ENCODE results near the gene ATXN1.

ATXN1 gene

DNA sequence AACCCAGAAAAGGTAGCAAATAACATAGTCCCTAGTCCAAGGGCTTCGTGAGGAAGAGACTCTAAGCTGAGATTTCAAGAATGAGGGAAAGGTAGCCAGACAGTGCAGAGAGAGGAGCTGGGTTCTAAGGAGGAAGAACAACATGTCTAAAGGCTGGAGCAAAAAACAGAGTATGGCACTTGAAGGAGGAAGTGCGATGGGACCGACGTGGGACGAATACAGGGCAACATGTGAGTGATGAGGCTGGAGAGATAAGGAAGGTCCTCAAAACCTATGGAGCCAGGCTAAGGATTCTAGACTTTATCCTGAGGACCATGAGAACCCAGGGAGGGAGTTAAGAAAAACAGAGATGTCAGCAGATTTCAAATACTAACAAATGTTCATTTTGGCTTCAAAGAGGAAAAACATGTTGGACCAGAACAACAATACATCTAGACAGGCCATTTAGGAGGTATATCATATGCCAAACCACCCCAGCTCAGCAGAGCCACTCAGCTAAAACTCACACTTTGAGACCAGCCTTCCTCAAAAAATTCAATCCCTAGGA, 17.5 kb downstream of the ATXN1 start:
- TF ChIP-seq BACH2 (CRISPR knock-in tag; IDR thresholded peaks at IDR 0.05; ENCODE audit: borderline replicate concordance) (no peak), TOX (CRISPR knock-in tag; IDR thresholded peaks at IDR 0.05; ENCODE audit: borderline replicate concordance) (no peak), ISL1 (CRISPR knock-in tag; IDR thresholded peaks at IDR 0.05) (no peak), ZNF70 (CRISPR knock-in tag; IDR thresholded peaks at IDR 0.05) (no peak), ZFP3 (CRISPR knock-in tag; IDR thresholded peaks at IDR 0.05) (no peak), SNAI2 (CRISPR knock-in tag; IDR thresholded peaks at IDR 0.05) (no peak), ZNF565 (CRISPR knock-in tag; conservative IDR thresholded peaks at IDR 0.05; ENCODE audit: low read depth) (no peak), ZC3H10 (CRISPR knock-in tag; IDR thresholded peaks at IDR 0.05) (no peak), ESRRG (CRISPR knock-in tag; IDR thresholded peaks at IDR 0.05) (no peak)
- TF ChIP-seq, protein P1, sequence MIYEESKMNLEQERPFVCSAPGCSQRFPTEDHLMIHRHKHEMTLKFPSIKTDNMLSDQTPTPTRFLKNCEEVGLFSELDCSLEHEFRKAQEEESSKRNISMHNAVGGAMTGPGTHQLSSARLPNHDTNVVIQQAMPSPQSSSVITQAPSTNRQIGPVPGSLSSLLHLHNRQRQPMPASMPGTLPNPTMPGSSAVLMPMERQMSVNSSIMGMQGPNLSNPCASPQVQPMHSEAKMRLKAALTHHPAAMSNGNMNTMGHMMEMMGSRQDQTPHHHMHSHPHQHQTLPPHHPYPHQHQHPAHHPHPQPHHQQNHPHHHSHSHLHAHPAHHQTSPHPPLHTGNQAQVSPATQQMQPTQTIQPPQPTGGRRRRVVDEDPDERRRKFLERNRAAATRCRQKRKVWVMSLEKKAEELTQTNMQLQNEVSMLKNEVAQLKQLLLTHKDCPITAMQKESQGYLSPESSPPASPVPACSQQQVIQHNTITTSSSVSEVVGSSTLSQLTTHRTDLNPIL (CRISPR knock-in tag; IDR thresholded peaks at IDR 0.05; ENCODE audit: low read depth) = no peak
- TF ChIP-seq, protein P2, sequence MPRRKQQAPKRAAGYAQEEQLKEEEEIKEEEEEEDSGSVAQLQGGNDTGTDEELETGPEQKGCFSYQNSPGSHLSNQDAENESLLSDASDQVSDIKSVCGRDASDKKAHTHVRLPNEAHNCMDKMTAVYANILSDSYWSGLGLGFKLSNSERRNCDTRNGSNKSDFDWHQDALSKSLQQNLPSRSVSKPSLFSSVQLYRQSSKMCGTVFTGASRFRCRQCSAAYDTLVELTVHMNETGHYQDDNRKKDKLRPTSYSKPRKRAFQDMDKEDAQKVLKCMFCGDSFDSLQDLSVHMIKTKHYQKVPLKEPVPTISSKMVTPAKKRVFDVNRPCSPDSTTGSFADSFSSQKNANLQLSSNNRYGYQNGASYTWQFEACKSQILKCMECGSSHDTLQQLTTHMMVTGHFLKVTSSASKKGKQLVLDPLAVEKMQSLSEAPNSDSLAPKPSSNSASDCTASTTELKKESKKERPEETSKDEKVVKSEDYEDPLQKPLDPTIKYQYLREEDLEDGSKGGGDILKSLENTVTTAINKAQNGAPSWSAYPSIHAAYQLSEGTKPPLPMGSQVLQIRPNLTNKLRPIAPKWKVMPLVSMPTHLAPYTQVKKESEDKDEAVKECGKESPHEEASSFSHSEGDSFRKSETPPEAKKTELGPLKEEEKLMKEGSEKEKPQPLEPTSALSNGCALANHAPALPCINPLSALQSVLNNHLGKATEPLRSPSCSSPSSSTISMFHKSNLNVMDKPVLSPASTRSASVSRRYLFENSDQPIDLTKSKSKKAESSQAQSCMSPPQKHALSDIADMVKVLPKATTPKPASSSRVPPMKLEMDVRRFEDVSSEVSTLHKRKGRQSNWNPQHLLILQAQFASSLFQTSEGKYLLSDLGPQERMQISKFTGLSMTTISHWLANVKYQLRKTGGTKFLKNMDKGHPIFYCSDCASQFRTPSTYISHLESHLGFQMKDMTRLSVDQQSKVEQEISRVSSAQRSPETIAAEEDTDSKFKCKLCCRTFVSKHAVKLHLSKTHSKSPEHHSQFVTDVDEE (CRISPR knock-in tag; IDR thresholded peaks at IDR 0.05) = no peak
- no peak for ATAC-seq

DNA sequence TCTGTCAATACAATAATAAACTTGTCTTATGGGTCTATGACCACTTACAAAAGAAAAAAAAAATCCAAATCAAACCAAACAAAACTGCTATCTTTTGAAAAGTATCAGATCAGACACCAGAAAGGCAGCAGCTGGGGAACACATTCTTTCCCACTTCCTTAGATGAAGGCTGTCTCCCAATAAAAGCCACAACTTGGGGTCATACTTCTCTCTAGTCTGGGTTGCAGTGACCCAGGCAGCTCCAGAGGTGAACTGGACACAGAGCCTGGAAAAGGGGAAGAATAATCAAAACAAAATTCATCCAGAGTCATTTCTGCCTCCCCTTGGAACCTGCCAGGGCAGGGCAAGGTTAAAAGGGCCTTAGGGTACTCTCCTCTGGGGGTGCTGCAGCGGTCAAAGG, 19.1 kb downstream of the ATXN1 start:
- TF ChIP-seq ZNF565 (CRISPR knock-in tag; conservative IDR thresholded peaks at IDR 0.05; ENCODE audit: low read depth) (no peak), ESRRG (CRISPR knock-in tag; IDR thresholded peaks at IDR 0.05) (no peak), TCF4 (CRISPR knock-in tag; IDR thresholded peaks at IDR 0.05; ENCODE audit: borderline replicate concordance) (no peak), ISL1 (CRISPR knock-in tag; IDR thresholded peaks at IDR 0.05) (no peak), ZFP30 (CRISPR knock-in tag; IDR thresholded peaks at IDR 0.05) (no peak), OSR1 (CRISPR knock-in tag; IDR thresholded peaks at IDR 0.05) (no peak), GLIS3 (CRISPR knock-in tag; IDR thresholded peaks at IDR 0.05) (no peak), TOX (CRISPR knock-in tag; IDR thresholded peaks at IDR 0.05; ENCODE audit: borderline replicate concordance) (no peak), ZNF8 (CRISPR knock-in tag; IDR thresholded peaks at IDR 0.05) (no peak), RARB (CRISPR knock-in tag; IDR thresholded peaks at IDR 0.05) (no peak), ARNTL (CRISPR knock-in tag; IDR thresholded peaks at IDR 0.05; ENCODE audit: borderline replicate concordance, low read depth) (no peak), ZFP3 (CRISPR knock-in tag; IDR thresholded peaks at IDR 0.05) (no peak), CSDC2 (CRISPR knock-in tag; IDR thresholded peaks at IDR 0.05) (no peak)
- no peak for ATAC-seq

DNA sequence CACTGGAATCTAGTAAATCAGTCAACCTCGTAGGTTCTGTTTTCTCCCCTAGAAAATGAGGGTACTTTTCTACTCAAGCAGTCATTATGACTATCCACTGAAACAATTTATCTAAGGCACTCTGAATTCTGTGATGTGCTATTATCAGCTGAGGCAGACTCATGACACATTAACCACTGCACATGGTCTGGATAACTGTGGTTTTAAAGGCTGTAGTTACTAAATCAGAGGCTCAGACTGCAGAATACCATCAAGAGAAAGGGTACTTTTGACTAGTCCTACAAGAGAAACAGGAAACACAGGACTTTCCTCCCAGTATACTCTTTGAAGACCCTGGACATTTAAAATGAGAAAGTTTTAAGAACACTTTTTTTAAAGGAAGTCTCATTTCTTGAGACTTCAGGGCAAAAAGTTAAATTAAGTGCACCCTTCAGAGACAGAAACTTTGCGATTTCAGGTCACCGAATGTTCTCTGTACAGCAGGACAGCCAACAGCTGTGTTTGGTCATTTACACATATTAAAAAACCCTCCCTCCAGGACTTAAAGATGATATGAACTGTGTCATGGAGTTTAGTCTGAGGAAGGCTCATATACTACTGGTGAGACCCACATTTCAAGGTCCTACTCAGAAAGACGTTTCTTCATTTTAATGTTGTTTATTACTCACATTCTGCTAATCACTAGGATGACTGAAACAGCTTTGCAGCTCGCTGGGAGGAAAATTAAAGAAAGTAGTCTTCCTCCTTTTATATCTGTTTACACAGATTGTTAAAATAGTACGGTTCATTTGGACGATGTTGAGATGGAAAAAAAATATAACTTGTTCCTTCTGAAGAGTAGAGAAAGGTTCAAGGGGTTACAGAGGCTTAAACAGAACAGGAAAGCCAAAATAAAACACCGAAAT, 19.9 kb downstream of the ATXN1 start:
- ATAC-seq = peak; percentile 82
- peak; percentile 79 for TF ChIP-seq ZFP3 (CRISPR knock-in tag; IDR thresholded peaks at IDR 0.05)
- TF ChIP-seq ISL1 (CRISPR knock-in tag; IDR thresholded peaks at IDR 0.05) = peak; percentile 56; the same call in 1 of the 2 replicates
- TF ChIP-seq CSDC2 (CRISPR knock-in tag; IDR thresholded peaks at IDR 0.05) = no peak
- TF ChIP-seq, protein P3, sequence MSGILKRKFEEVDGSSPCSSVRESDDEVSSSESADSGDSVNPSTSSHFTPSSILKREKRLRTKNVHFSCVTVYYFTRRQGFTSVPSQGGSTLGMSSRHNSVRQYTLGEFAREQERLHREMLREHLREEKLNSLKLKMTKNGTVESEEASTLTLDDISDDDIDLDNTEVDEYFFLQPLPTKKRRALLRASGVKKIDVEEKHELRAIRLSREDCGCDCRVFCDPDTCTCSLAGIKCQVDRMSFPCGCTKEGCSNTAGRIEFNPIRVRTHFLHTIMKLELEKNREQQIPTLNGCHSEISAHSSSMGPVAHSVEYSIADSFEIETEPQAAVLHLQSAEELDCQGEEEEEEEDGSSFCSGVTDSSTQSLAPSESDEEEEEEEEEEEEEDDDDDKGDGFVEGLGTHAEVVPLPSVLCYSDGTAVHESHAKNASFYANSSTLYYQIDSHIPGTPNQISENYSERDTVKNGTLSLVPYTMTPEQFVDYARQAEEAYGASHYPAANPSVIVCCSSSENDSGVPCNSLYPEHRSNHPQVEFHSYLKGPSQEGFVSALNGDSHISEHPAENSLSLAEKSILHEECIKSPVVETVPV (CRISPR knock-in tag; IDR thresholded peaks at IDR 0.05) = no peak
- TF ChIP-seq BACH2 (CRISPR knock-in tag; IDR thresholded peaks at IDR 0.05; ENCODE audit: borderline replicate concordance) = no peak
- no peak for TF ChIP-seq ESRRG (CRISPR knock-in tag; IDR thresholded peaks at IDR 0.05)

DNA sequence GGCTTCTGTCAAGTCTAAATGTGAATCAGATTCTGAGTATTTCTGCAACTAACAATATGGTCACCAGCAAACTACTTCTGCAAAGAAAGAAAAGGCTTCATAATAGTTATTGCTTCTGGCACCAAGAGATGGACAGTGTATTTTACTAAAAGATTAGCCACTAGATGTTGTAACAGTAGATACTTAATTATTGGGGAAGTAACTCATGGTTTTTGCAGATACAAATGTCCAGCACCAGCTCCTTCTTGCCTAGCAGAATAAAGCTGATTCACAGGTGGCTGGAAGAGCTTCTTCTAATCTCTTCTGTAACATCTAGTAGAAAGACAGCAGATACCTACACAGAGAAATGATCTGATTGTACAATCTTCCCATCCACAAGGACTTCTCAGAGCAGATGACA, 21.2 kb downstream of the ATXN1 start:
- ATAC-seq = no peak
- TF ChIP-seq ZFP30 (CRISPR knock-in tag; IDR thresholded peaks at IDR 0.05) (no peak), ZFP3 (CRISPR knock-in tag; IDR thresholded peaks at IDR 0.05) (no peak), RARB (CRISPR knock-in tag; IDR thresholded peaks at IDR 0.05) (no peak), ZNF70 (CRISPR knock-in tag; IDR thresholded peaks at IDR 0.05) (no peak), PPARA (CRISPR knock-in tag; IDR thresholded peaks at IDR 0.05; ENCODE audit: borderline replicate concordance) (no peak), ZC3H10 (CRISPR knock-in tag; IDR thresholded peaks at IDR 0.05) (no peak), CSDC2 (CRISPR knock-in tag; IDR thresholded peaks at IDR 0.05) (no peak), ZNF565 (CRISPR knock-in tag; conservative IDR thresholded peaks at IDR 0.05; ENCODE audit: low read depth) (no peak), TOX (CRISPR knock-in tag; IDR thresholded peaks at IDR 0.05; ENCODE audit: borderline replicate concordance) (no peak), BACH2 (CRISPR knock-in tag; IDR thresholded peaks at IDR 0.05; ENCODE audit: borderline replicate concordance) (no peak), ARNTL (CRISPR knock-in tag; IDR thresholded peaks at IDR 0.05; ENCODE audit: borderline replicate concordance, low read depth) (no peak)
- TF ChIP-seq, protein P2 (CRISPR knock-in tag; IDR thresholded peaks at IDR 0.05) = no peak
- TF ChIP-seq, protein P4, sequence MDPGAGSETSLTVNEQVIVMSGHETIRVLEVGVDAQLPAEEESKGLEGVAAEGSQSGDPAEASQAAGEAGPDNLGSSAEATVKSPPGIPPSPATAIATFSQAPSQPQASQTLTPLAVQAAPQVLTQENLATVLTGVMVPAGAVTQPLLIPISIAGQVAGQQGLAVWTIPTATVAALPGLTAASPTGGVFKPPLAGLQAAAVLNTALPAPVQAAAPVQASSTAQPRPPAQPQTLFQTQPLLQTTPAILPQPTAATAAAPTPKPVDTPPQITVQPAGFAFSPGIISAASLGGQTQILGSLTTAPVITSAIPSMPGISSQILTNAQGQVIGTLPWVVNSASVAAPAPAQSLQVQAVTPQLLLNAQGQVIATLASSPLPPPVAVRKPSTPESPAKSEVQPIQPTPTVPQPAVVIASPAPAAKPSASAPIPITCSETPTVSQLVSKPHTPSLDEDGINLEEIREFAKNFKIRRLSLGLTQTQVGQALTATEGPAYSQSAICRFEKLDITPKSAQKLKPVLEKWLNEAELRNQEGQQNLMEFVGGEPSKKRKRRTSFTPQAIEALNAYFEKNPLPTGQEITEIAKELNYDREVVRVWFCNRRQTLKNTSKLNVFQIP (CRISPR knock-in tag; IDR thresholded peaks at IDR 0.05; ENCODE audit: borderline replicate concordance, low read depth) = no peak
